ENCODE measurements around the gene ZNF770.
"Not testable (repeated sequence)": the region's sequence is repeated elsewhere in the genome, so short reads cannot be mapped to it uniquely, and the experiment has no call there.

The ZNF770 gene

GRCh38 chr15:34976743-34977142 is 11.3 kb downstream of the ZNF770 start:
- Histone ChIP-seq H3K9me3 (ENCODE audit: control insufficient read depth in 1 of 2, low read length in 2 of 2) (no peaks in the 10 kb centered on the region), H3K27ac (ENCODE audit: low read depth, low read length) (no peak overlapping the region), H3K36me3 (ENCODE audit: control insufficient read depth in 1 of 2, insufficient read depth in 2 of 2, low read length in 2 of 2) (peaks cover 5 to 11% of the 10 kb centered on the region in 2 donors), H3K27me3 (ENCODE audit: control insufficient read depth in 1 of 2, insufficient read depth in 2 of 2, low read length in 2 of 2) (no peaks in the 10 kb centered on the region), H3K4me3 (ENCODE audit: low read depth in 1 of 2, low read length in 2 of 2) (no peak overlapping the region), H3K4me1 (ENCODE audit: control insufficient read depth in 1 of 2, insufficient read depth in 2 of 2, low read length in 2 of 2) (no peaks in the 10 kb centered on the region), H3K9ac (ENCODE audit: low read depth in 1 of 2, low read length in 2 of 2) (no peak overlapping the region)

- Histone ChIP-seq H3K36me3 (ENCODE audit: control insufficient read depth in 1 of 2, insufficient read depth in 2 of 2, low read length in 2 of 2) (peaks cover 0 to 4% of the 10 kb centered on the region in 2 donors), H3K4me1 (ENCODE audit: control insufficient read depth in 1 of 2, insufficient read depth in 2 of 2, low read length in 2 of 2) (no peaks in the 10 kb centered on the region), H3K9ac (ENCODE audit: low read depth in 1 of 2, low read length in 2 of 2) (no peak overlapping the region), H3K4me3 (ENCODE audit: low read depth in 1 of 2, low read length in 2 of 2) (no peak overlapping the region), H3K27me3 (ENCODE audit: control insufficient read depth in 1 of 2, insufficient read depth in 2 of 2, low read length in 2 of 2) (no peaks in the 10 kb centered on the region), H3K27ac (ENCODE audit: low read depth, low read length) (no peak overlapping the region), H3K9me3 (ENCODE audit: control insufficient read depth in 1 of 2, low read length in 2 of 2) (no peaks in the 10 kb centered on the region)
Observed at GRCh38 chr15:34976073-34976472, 12.0 kb downstream of the ZNF770 start.

GRCh38 chr15:34973512-34973911 is 14.6 kb downstream of the ZNF770 start:
- Histone ChIP-seq H3K27ac (ENCODE audit: low read depth, low read length) (no peak overlapping the region), H3K4me1 (ENCODE audit: control insufficient read depth in 1 of 2, insufficient read depth in 2 of 2, low read length in 2 of 2) (peaks cover 5 to 6% of the 10 kb centered on the region in 2 donors)

GRCh38 chr15:34970098-34970643 is 17.9 kb downstream of the ZNF770 start:
- Histone ChIP-seq H3K9ac (ENCODE audit: low read depth in 1 of 2, low read length in 2 of 2) (peak overlapping the region; percentile 28 to 95), H3K4me3 (ENCODE audit: low read depth in 1 of 2, low read length in 2 of 2) (peak overlapping the region; percentile 97 to 99), H3K4me1 (ENCODE audit: control insufficient read depth in 1 of 2, insufficient read depth in 2 of 2, low read length in 2 of 2) (peaks cover 8 to 10% of the 10 kb centered on the region in 2 donors)
- not testable (repeated sequence) for H3K27me3 ChIP-seq (ENCODE audit: control insufficient read depth in 1 of 2, insufficient read depth in 2 of 2, low read length in 2 of 2); H3K27ac ChIP-seq (ENCODE audit: low read depth, low read length); H3K9me3 ChIP-seq (ENCODE audit: control insufficient read depth in 1 of 2, low read length in 2 of 2); H3K36me3 ChIP-seq (ENCODE audit: control insufficient read depth in 1 of 2, insufficient read depth in 2 of 2, low read length in 2 of 2)

More at GRCh38 chr15:34973512-34973911, 14.6 kb downstream of the ZNF770 start:
- no peak overlapping the region for H3K9ac ChIP-seq (ENCODE audit: low read depth in 1 of 2, low read length in 2 of 2)
- H3K36me3 ChIP-seq (ENCODE audit: control insufficient read depth in 1 of 2, insufficient read depth in 2 of 2, low read length in 2 of 2), result no peaks in the 10 kb centered on the region
- H3K4me3 ChIP-seq (ENCODE audit: low read depth in 1 of 2, low read length in 2 of 2), result no peak overlapping the region
- H3K9me3 ChIP-seq (ENCODE audit: control insufficient read depth in 1 of 2, low read length in 2 of 2), result no peaks in the 10 kb centered on the region
- H3K27me3 ChIP-seq (ENCODE audit: control insufficient read depth in 1 of 2, insufficient read depth in 2 of 2, low read length in 2 of 2), result no peaks in the 10 kb centered on the region

GRCh38 chr15:34969340-34970097 is 18.6 kb downstream of the ZNF770 start, which contains the start of gene AQR:
Gene AQR, minus strand, starts transcription at chr15:34969742. Its CDS starts 129 bp downstream, at chr15:34969613.
- H3K36me3 ChIP-seq (ENCODE audit: control insufficient read depth in 1 of 2, insufficient read depth in 2 of 2, low read length in 2 of 2), result no peaks in the 10 kb centered on the region
- peak within 1 kb of the TSS; percentile 90 to 95 for H3K9ac ChIP-seq (ENCODE audit: low read depth in 1 of 2, low read length in 2 of 2)
- peak within 1 kb of the TSS; percentile 34 for H3K27ac ChIP-seq (ENCODE audit: low read depth, low read length)
- no peaks in the 10 kb centered on the region for H3K9me3 ChIP-seq (ENCODE audit: control insufficient read depth in 1 of 2, low read length in 2 of 2)
- no peaks in the 10 kb centered on the region for H3K27me3 ChIP-seq (ENCODE audit: control insufficient read depth in 1 of 2, insufficient read depth in 2 of 2, low read length in 2 of 2)
- H3K4me1 ChIP-seq (ENCODE audit: control insufficient read depth in 1 of 2, insufficient read depth in 2 of 2, low read length in 2 of 2), result peaks cover 8 to 10% of the 10 kb centered on the region in 2 donors
- H3K4me3 ChIP-seq (ENCODE audit: low read depth in 1 of 2, low read length in 2 of 2), result peak within 1 kb of the TSS; percentile 97 to 99

- Histone ChIP-seq H3K4me1 (ENCODE audit: control insufficient read depth in 1 of 2, insufficient read depth in 2 of 2, low read length in 2 of 2) (peaks cover 8 to 10% of the 10 kb centered on the region in 2 donors), H3K9me3 (ENCODE audit: control insufficient read depth in 1 of 2, low read length in 2 of 2) (no peaks in the 10 kb centered on the region), H3K27me3 (ENCODE audit: control insufficient read depth in 1 of 2, insufficient read depth in 2 of 2, low read length in 2 of 2) (no peaks in the 10 kb centered on the region), H3K27ac (ENCODE audit: low read depth, low read length) (no peak overlapping the region), H3K36me3 (ENCODE audit: control insufficient read depth in 1 of 2, insufficient read depth in 2 of 2, low read length in 2 of 2) (peaks cover 7 to 28% of the 10 kb centered on the region in 2 donors), H3K4me3 (ENCODE audit: low read depth in 1 of 2, low read length in 2 of 2) (no peak overlapping the region), H3K9ac (ENCODE audit: low read depth in 1 of 2, low read length in 2 of 2) (no peak overlapping the region)
Observed at GRCh38 chr15:34964277-34964676, 23.8 kb downstream of the ZNF770 start.

GRCh38 chr15:34953851-34954250 is 34.2 kb downstream of the ZNF770 start:
- Histone ChIP-seq H3K4me3 (ENCODE audit: low read depth in 1 of 2, low read length in 2 of 2) (no peak overlapping the region), H3K27ac (ENCODE audit: low read depth, low read length) (no peak overlapping the region), H3K27me3 (ENCODE audit: control insufficient read depth in 1 of 2, insufficient read depth in 2 of 2, low read length in 2 of 2) (no peaks in the 10 kb centered on the region), H3K36me3 (ENCODE audit: control insufficient read depth in 1 of 2, insufficient read depth in 2 of 2, low read length in 2 of 2) (peaks cover 12 to 24% of the 10 kb centered on the region in 2 donors), H3K9ac (ENCODE audit: low read depth in 1 of 2, low read length in 2 of 2) (no peak overlapping the region), H3K4me1 (ENCODE audit: control insufficient read depth in 1 of 2, insufficient read depth in 2 of 2, low read length in 2 of 2) (no peaks in the 10 kb centered on the region), H3K9me3 (ENCODE audit: control insufficient read depth in 1 of 2, low read length in 2 of 2) (no peaks in the 10 kb centered on the region)

- Histone ChIP-seq H3K4me1 (ENCODE audit: control insufficient read depth in 1 of 2, insufficient read depth in 2 of 2, low read length in 2 of 2) (no peaks in the 10 kb centered on the region), H3K27me3 (ENCODE audit: control insufficient read depth in 1 of 2, insufficient read depth in 2 of 2, low read length in 2 of 2) (no peaks in the 10 kb centered on the region), H3K36me3 (ENCODE audit: control insufficient read depth in 1 of 2, insufficient read depth in 2 of 2, low read length in 2 of 2) (peaks cover 12 to 27% of the 10 kb centered on the region in 2 donors), H3K9me3 (ENCODE audit: control insufficient read depth in 1 of 2, low read length in 2 of 2) (no peaks in the 10 kb centered on the region), H3K27ac (ENCODE audit: low read depth, low read length) (no peak overlapping the region), H3K9ac (ENCODE audit: low read depth in 1 of 2, low read length in 2 of 2) (no peak overlapping the region), H3K4me3 (ENCODE audit: low read depth in 1 of 2, low read length in 2 of 2) (no peak overlapping the region)
Observed at GRCh38 chr15:34952481-34952880, 35.6 kb downstream of the ZNF770 start.

GRCh38 chr15:34951993-34952392 is 36.1 kb downstream of the ZNF770 start:
- Histone ChIP-seq H3K4me1 (ENCODE audit: control insufficient read depth in 1 of 2, insufficient read depth in 2 of 2, low read length in 2 of 2) (no peaks in the 10 kb centered on the region), H3K9me3 (ENCODE audit: control insufficient read depth in 1 of 2, low read length in 2 of 2) (no peaks in the 10 kb centered on the region), H3K9ac (ENCODE audit: low read depth in 1 of 2, low read length in 2 of 2) (no peak overlapping the region), H3K27me3 (ENCODE audit: control insufficient read depth in 1 of 2, insufficient read depth in 2 of 2, low read length in 2 of 2) (no peaks in the 10 kb centered on the region), H3K4me3 (ENCODE audit: low read depth in 1 of 2, low read length in 2 of 2) (no peak overlapping the region), H3K27ac (ENCODE audit: low read depth, low read length) (no peak overlapping the region), H3K36me3 (ENCODE audit: control insufficient read depth in 1 of 2, insufficient read depth in 2 of 2, low read length in 2 of 2) (peaks cover 12 to 27% of the 10 kb centered on the region in 2 donors)

GRCh38 chr15:34944936-34945335 is 43.2 kb downstream of the ZNF770 start:
- no peaks in the 10 kb centered on the region for H3K9me3 ChIP-seq (ENCODE audit: control insufficient read depth in 1 of 2, low read length in 2 of 2)
- peaks cover 11 to 44% of the 10 kb centered on the region in 2 donors for H3K36me3 ChIP-seq (ENCODE audit: control insufficient read depth in 1 of 2, insufficient read depth in 2 of 2, low read length in 2 of 2)
- no peak overlapping the region for H3K27ac ChIP-seq (ENCODE audit: low read depth, low read length)
- no peaks in the 10 kb centered on the region for H3K4me1 ChIP-seq (ENCODE audit: control insufficient read depth in 1 of 2, insufficient read depth in 2 of 2, low read length in 2 of 2)
- no peak overlapping the region for H3K9ac ChIP-seq (ENCODE audit: low read depth in 1 of 2, low read length in 2 of 2)
- no peak overlapping the region for H3K4me3 ChIP-seq (ENCODE audit: low read depth in 1 of 2, low read length in 2 of 2)
- H3K27me3 ChIP-seq (ENCODE audit: control insufficient read depth in 1 of 2, insufficient read depth in 2 of 2, low read length in 2 of 2), result no peaks in the 10 kb centered on the region

Data from duodenal mucosa (tissue), 2 donors.